ENCODE results near the gene ADCY10.

DNA sequence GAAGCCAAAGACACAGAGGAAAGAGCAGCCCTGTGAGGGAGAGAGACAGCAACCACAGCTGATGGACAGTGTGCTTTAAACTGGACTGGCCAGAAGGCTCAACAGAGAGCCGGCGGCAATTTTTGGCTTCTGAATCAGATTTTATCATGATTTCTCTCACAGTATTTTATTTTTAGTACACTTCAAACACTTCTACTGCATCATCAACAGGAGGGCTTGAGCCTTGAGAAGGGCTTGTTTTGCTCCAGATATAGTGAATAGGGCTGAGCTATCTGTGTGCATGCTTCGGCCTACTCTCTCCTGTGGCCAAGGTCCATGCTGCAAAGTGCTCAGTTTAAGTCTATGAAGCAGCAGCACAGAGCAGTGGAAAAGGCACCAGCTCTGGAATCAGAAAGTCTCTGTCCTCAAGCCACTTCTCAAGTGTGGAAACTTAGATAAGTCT, 33.3 kb downstream of the ADCY10 start:
- TF ChIP-seq, protein P1, sequence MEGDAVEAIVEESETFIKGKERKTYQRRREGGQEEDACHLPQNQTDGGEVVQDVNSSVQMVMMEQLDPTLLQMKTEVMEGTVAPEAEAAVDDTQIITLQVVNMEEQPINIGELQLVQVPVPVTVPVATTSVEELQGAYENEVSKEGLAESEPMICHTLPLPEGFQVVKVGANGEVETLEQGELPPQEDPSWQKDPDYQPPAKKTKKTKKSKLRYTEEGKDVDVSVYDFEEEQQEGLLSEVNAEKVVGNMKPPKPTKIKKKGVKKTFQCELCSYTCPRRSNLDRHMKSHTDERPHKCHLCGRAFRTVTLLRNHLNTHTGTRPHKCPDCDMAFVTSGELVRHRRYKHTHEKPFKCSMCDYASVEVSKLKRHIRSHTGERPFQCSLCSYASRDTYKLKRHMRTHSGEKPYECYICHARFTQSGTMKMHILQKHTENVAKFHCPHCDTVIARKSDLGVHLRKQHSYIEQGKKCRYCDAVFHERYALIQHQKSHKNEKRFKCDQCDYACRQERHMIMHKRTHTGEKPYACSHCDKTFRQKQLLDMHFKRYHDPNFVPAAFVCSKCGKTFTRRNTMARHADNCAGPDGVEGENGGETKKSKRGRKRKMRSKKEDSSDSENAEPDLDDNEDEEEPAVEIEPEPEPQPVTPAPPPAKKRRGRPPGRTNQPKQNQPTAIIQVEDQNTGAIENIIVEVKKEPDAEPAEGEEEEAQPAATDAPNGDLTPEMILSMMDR (IDR thresholded peaks at IDR 0.05; ENCODE audit: insufficient read depth, low read depth, low read length): no peak
- TF ChIP-seq EZH2 (IDR thresholded peaks at IDR 0.05; ENCODE audit: insufficient read depth, low read length): no peak
